ENCODE results near the gene SDCBP2. TPM values are rescaled to one million over a fixed set of nuclear protein-coding genes. Genes with fewer than 3 reads are reported as not detected.
A peak's percentile ranks its signal among the peaks of the same experiment; 100 is the strongest.

The SDCBP2 gene
- total and polyA plus RNA-seq, 2 of the 13 experiments (the other 11 are each of a cell fraction or from before 2014, with no cell fraction given) = 1.2 to 2.4 TPM

- TF ChIP-seq NFAT5 (CRISPR knock-in tag; IDR thresholded peaks at IDR 0.05) = 0 out of 2 replicates have a peak, but pooled peaks have one; percentile 23
- peak; percentile 82; the same call in 1 of the 2 replicates for TF ChIP-seq ZBED4 (CRISPR knock-in tag; IDR thresholded peaks at IDR 0.05; ENCODE audit: borderline replicate concordance)
- no peak for TF ChIP-seq SMYD3 (CRISPR knock-in tag; IDR thresholded peaks at IDR 0.05)
- TF ChIP-seq KDM6A (CRISPR knock-in tag; IDR thresholded peaks at IDR 0.05; ENCODE audit: low read depth) = peak; percentile 8; the same call in 1 of the 2 replicates
- TF ChIP-seq JUN (CRISPR knock-in tag; IDR thresholded peaks at IDR 0.05) = peak; percentile 89
- no peak; the same call in 1 of the 2 replicates for TF ChIP-seq HNF4G (IDR thresholded peaks at IDR 0.05; ENCODE audit: borderline replicate concordance, low read depth, low read length)
- TF ChIP-seq HNF4G (CRISPR knock-in tag; IDR thresholded peaks at IDR 0.05; ENCODE audit: borderline replicate concordance, low read depth) = peak; percentile 82; the same call in 1 of the 2 replicates
- 0 out of 2 replicates have a peak, but pooled peaks have one; percentile 43 for TF ChIP-seq ZBTB1 (CRISPR knock-in tag; IDR thresholded peaks at IDR 0.05; ENCODE audit: borderline replicate concordance)
- TF ChIP-seq BHLHE40 (IDR thresholded peaks at IDR 0.05; ENCODE audit: low read length) = peak; percentile 53
- TF ChIP-seq ZFP37 (CRISPR knock-in tag; IDR thresholded peaks at IDR 0.05; ENCODE audit: borderline replicate concordance) = peak; percentile 72; the same call in 1 of the 2 replicates
- TF ChIP-seq HMGXB3 (CRISPR knock-in tag; IDR thresholded peaks at IDR 0.05; ENCODE audit: borderline replicate concordance) = peak; percentile 86
Measured at GRCh38 chr20:1325173-1326030, 3.5 kb downstream of the SDCBP2 start (continued).
